Measurements from ENCODE around the gene NDUFA13. TPM values are rescaled to one million over a fixed set of nuclear protein-coding genes. Genes with fewer than 3 reads are reported as not detected.

Gene NDUFA13
- total RNA-seq, 1 donor from 2014 or later = 294 TPM

- Mint-ChIP-seq H3K9me3 (no peaks in the 10 kb centered on the region), H3K27ac (no peak overlapping the region), H3K4me3 (no peak overlapping the region), H3K4me1 (no peaks in the 10 kb centered on the region), H3K27me3 (no peaks in the 10 kb centered on the region), H3K36me3 (ENCODE audit: low read depth) (peaks cover 29% of the 10 kb centered on the region)
- intact Hi-C loops (cut with micrococcal nuclease) = no loop called here
- TF ChIP-seq CTCF (IDR thresholded peaks at IDR 0.05) = no peak
- ChIA-PET POLR2A (interaction anchor here (1.5 kb wide), 1 partner anchor 44 kb away, joined by 3 read pairs; no protein-coding TSS in a partner anchor), CTCF (no interaction called here)
- ATAC-seq (ENCODE audit: low read depth) (no peak), DNase-seq (no peak)
Observed at GRCh38 chr19:19561946-19562664, 46.1 kb downstream of the NDUFA13 start.

DNA sequence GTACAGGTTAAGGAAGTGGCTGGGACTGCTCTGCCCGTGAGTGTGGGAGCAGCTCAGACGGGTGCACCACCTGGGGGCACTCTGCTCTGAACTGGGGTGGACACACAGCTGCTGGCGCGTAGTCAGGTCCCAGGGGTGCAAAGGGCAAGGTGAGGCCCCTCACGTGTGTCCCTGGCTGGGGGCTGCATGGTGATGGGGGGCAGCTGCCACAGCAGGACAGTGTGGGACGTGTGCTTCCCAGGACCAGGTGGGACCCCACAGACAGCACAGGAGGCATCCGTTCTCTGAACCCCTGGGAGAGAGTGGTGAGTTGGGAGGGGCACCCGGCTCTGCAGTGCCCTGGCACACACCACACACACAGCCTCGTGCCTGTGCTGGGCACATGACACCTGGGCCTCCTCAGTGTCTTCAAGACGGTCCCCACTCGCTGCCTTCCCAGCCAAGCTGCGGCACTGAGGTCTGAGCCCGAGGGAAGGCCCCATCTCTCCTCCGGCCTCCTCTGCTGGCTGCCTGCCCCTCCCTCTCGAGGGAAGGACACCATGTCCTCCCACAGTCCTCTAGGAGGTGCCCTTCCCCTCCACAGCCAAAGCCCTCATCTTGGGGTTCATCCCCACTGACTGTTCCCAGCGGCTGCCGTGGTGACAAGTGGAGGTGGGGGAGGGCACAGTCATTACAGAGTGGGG lies 46.8 kb downstream of the NDUFA13 start:
- intact Hi-C loops (cut with micrococcal nuclease) = no loop called here
- DNase-seq (no peak), ATAC-seq (ENCODE audit: low read depth) (no peak)
- Mint-ChIP-seq H3K4me1 (no peaks in the 10 kb centered on the region), H3K4me3 (no peak overlapping the region), H3K27me3 (no peaks in the 10 kb centered on the region), H3K36me3 (ENCODE audit: low read depth) (peaks cover 32% of the 10 kb centered on the region), H3K27ac (no peak overlapping the region), H3K9me3 (no peaks in the 10 kb centered on the region)
- TF ChIP-seq CTCF (IDR thresholded peaks at IDR 0.05) = no peak
- ChIA-PET CTCF (no interaction called here), POLR2A (no interaction called here)

DNA sequence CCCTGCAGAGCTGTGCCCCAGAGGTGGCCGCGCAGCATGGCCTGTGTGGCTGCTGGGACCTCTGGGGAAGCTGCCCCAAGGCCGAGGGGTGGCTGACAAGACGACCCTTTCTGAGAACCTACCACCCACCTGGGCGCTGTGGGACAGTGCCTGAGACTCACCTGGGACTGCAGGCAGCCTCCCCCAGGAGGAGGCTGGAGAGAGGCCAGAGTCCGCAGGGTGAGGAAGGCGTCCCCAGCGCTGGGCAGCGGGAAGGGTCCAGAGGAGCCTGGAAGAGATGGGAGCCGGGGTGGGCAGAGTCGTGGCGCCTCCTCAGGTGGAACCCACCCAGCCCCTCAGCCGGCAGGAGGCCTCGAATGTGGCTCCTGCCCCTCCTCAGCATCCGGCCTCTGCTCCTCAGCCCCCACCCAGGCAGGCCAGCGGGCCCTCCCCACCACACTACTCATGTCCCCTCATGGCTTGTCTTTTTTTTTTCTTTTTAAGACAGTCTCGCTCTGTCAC lies 47.4 kb downstream of the NDUFA13 start:
- intact Hi-C loops (cut with micrococcal nuclease) = no loop called here
- peaks cover 32% of the 10 kb centered on the region for H3K36me3 Mint-ChIP-seq (ENCODE audit: low read depth)
- H3K4me3 Mint-ChIP-seq = no peak overlapping the region
- ChIA-PET POLR2A (no interaction called here), CTCF (no interaction called here)
- ATAC-seq (ENCODE audit: low read depth) (no peak), DNase-seq (no peak)
- no peak overlapping the region for H3K27ac Mint-ChIP-seq
- no peaks in the 10 kb centered on the region for H3K4me1 Mint-ChIP-seq
- no peaks in the 10 kb centered on the region for H3K9me3 Mint-ChIP-seq
- no peaks in the 10 kb centered on the region for H3K27me3 Mint-ChIP-seq
- no peak for TF ChIP-seq CTCF (IDR thresholded peaks at IDR 0.05)

- Mint-ChIP-seq H3K4me1 (no peaks in the 10 kb centered on the region), H3K27me3 (no peaks in the 10 kb centered on the region), H3K4me3 (no peak overlapping the region), H3K36me3 (ENCODE audit: low read depth) (peaks cover 38% of the 10 kb centered on the region), H3K27ac (no peak overlapping the region), H3K9me3 (no peaks in the 10 kb centered on the region)
- ChIA-PET CTCF (no interaction called here), POLR2A (no interaction called here)
- ATAC-seq (ENCODE audit: low read depth) (no peak), DNase-seq (no peak)
- TF ChIP-seq CTCF (IDR thresholded peaks at IDR 0.05) = no peak
- intact Hi-C loops (cut with micrococcal nuclease) = no loop called here
Observed at GRCh38 chr19:19566306-19566705, 50.3 kb downstream of the NDUFA13 start.

DNA sequence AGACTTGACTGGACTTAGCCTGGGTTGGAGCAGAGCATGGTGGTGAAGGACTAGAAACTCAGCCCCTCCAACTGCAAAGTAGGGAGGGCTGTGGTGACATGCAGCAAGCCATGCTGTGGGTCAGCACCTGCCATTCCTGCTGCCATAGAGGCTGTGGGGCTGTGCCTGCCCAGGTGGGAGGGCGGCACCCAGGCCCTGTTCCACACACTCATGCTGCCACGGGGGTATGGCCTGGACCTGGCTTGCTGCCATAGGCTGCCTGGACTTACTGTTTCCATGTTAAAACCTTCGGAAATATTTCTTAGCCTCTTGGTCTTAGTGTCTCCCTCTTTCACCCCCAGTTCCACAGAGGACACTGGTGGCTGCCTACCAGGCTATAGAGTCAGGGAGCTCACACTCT lies 51.4 kb downstream of the NDUFA13 start:
- no peak overlapping the region for H3K4me3 Mint-ChIP-seq

More for the DNA sequence above, 51.4 kb downstream of the NDUFA13 start:
- H3K36me3 Mint-ChIP-seq (ENCODE audit: low read depth) = peaks cover 32% of the 10 kb centered on the region
- no peak for TF ChIP-seq CTCF (IDR thresholded peaks at IDR 0.05)
- no peaks in the 10 kb centered on the region for H3K27me3 Mint-ChIP-seq
- ATAC-seq (ENCODE audit: low read depth) (no peak), DNase-seq (no peak)
- POLR2A ChIA-PET = no interaction called here
- CTCF ChIA-PET = no interaction called here
- intact Hi-C loops (cut with micrococcal nuclease) = no loop called here
- H3K4me1 Mint-ChIP-seq = no peaks in the 10 kb centered on the region
- H3K27ac Mint-ChIP-seq = no peak overlapping the region
- no peaks in the 10 kb centered on the region for H3K9me3 Mint-ChIP-seq

Measured in activated B cell treated with CpG ODN at 0.5 μM for 24 hours (primary cell).